Measurements from ENCODE around the gene DET1. TPM values are rescaled to one million over a fixed set of nuclear protein-coding genes. Genes with fewer than 3 reads are reported as not detected.
A peak's percentile ranks its signal among the peaks of the same experiment; 100 is the strongest.
"Not testable (repeated sequence)": the region's sequence is repeated elsewhere in the genome, so short reads cannot be mapped to it uniquely, and the experiment has no call there.

Gene DET1
- polyA plus RNA-seq, 3 donors from 2014 or later = 0.80 to 1.3 TPM; not detected in 1

DNA sequence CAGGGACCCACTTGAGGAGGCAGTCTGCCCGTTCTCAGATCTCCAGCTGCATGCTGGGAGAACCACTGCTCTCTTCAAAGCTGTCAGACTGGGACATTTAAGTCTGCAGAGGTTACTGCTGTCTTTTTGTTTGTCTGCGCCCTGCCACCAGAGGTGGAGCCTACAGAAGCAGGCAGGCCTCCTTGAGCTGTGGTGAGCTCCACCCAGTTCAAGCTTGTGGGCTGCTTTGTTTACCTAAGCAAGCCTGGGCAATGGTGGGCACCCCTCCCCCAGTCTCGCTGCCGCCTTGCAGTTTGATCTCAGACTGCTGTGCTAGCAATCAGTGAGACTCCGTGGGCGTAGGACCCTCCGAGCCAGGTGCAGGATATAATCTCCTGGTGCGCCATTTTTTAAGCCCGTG lies 13.1 kb upstream of the DET1 start:
- not testable (repeated sequence) for H3K9me3 Mint-ChIP-seq; H3K27ac Mint-ChIP-seq; H3K4me1 Mint-ChIP-seq; DNase-seq; H3K27me3 Mint-ChIP-seq (ENCODE audit: low read depth in 3 of 3); H3K4me3 Mint-ChIP-seq; H3K36me3 Mint-ChIP-seq

GRCh38 chr15:88558026-88558425 lies 11.5 kb upstream of the DET1 start:
- H3K36me3 Mint-ChIP-seq; H3K27me3 Mint-ChIP-seq (ENCODE audit: low read depth in 3 of 3); DNase-seq; H3K9me3 Mint-ChIP-seq; H3K27ac Mint-ChIP-seq; H3K4me3 Mint-ChIP-seq; H3K4me1 Mint-ChIP-seq: not testable (repeated sequence)

GRCh38 chr15:88548009-88548408 lies 1.5 kb upstream of the DET1 start:
- H3K36me3 Mint-ChIP-seq; H3K27me3 Mint-ChIP-seq (ENCODE audit: low read depth in 3 of 3); H3K27ac Mint-ChIP-seq; H3K4me3 Mint-ChIP-seq; H3K9me3 Mint-ChIP-seq; DNase-seq: not testable (repeated sequence)
- peaks cover 19 to 20% of the 10 kb centered on the region in 2 donors for H3K4me1 Mint-ChIP-seq

DNA sequence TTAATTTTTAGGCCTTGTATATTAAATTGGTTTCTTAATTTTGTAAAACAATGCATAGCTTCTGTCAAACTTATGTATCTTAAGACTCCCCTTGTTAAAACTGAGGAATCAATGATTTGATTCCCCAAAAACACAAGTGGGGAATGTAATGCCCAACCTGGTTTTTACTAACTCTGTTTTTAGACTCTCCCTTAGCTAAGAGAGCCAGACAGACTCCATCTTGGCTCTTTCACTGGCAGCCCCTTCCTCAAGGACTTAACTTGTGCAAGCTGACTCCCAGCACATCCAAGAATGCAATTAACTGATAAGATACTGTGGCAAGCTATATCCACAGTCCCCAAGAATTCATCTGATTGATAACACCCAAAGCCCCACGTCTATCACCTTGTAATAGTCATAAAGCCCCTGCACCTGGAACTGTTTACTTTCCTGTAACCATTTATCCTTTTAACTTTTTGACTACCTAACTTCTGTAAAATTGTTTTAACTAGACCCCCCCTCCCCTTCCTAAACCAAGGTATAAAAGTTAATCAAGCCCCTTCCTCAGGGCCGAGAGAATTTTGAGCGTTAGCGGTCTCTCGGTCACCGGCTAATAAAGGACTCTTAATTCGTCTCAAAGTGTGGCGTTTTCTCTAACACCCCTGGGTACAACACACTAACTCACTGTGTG lies 768 bp downstream of the DET1 start:
- not testable (repeated sequence) for H3K9me3 Mint-ChIP-seq; DNase-seq; H3K36me3 Mint-ChIP-seq; H3K27me3 Mint-ChIP-seq (ENCODE audit: low read depth in 3 of 3)
- H3K27ac Mint-ChIP-seq = peak overlapping the region in 5 of 6 donors; percentile 86 to 95 (median 92)
- H3K4me1 Mint-ChIP-seq = peaks cover 19 to 20% of the 10 kb centered on the region in 2 donors
- peak overlapping the region; percentile 92 to 95 (median 93) for H3K4me3 Mint-ChIP-seq

- peaks cover 0 to 3% (median 3%) of the 10 kb centered on the region in 3 donors for H3K36me3 Mint-ChIP-seq
- H3K4me3 Mint-ChIP-seq = no peak overlapping the region
- peaks cover 19 to 20% of the 10 kb centered on the region in 2 donors for H3K4me1 Mint-ChIP-seq
- no peaks in the 10 kb centered on the region for H3K9me3 Mint-ChIP-seq
- peaks cover 0 to 2% (median 0%) of the 10 kb centered on the region in 3 donors for H3K27me3 Mint-ChIP-seq (ENCODE audit: low read depth in 3 of 3)
- DNase-seq = no peak
- no peak overlapping the region for H3K27ac Mint-ChIP-seq
These were observed 3.3 kb downstream of the DET1 start for GRCh38 chr15:88543065-88543776.

DNA sequence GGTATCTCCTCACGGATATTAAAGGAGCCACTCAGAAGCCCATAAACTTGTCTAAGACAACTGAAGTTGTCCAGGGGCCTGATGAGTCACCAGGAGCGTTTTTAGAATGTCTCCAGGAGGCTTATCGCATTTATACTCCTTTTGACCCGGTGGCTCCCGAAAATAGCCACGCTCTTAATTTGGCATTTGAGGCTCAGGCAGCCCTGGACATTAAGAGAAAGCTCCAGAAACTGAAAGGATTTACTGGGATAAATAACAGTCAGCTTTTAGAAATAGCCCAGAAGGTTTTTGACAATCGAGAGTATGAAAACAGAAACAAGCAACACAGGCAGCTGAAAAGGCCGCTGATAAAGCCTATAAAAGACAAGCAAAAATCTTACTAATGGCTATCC lies 4.1 kb downstream of the DET1 start:
- no peak for DNase-seq
- Mint-ChIP-seq H3K36me3 (peaks cover 0 to 3% (median 3%) of the 10 kb centered on the region in 3 donors), H3K9me3 (no peaks in the 10 kb centered on the region), H3K27me3 (ENCODE audit: low read depth in 3 of 3) (peaks cover 0 to 2% (median 0%) of the 10 kb centered on the region in 3 donors), H3K4me1 (peaks cover 18 to 20% of the 10 kb centered on the region in 2 donors), H3K27ac (no peak overlapping the region), H3K4me3 (no peak overlapping the region)

DNA sequence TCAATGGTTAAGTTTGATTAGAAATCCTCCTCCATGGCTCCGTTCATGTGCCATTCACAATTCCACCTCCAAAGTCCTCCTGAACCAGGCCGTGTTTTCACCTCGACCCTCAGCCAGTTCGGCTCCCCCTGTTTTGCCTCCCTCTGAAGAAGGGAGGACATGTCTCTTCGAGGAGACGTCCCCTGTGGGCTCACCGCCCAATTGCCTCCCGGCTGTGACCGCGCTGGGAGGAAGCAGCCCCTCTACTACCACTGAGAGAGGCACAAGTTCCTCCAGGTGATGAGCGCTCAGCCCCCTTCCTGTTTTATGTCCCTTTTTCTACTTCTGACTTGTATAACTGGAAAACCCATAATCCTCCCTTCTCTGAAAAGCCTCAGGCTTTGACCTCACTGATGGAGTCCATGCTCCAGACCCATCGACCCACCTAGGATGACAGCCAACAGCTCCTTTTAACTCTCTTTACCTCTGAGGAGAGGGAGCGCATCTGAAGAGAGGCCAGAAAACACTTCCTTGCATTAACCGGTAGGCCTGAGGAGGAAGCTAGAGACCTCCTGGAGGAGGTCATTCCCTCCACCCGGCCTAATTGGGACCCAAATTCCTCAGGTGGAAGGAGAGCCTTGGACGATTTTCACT lies 4.7 kb downstream of the DET1 start:
- H3K4me1 Mint-ChIP-seq = peaks cover 13 to 15% of the 10 kb centered on the region in 2 donors
- H3K27me3 Mint-ChIP-seq (ENCODE audit: low read depth in 3 of 3) = peaks cover 0 to 2% (median 0%) of the 10 kb centered on the region in 3 donors
- H3K9me3 Mint-ChIP-seq = no peaks in the 10 kb centered on the region
- peaks cover 0 to 3% (median 3%) of the 10 kb centered on the region in 3 donors for H3K36me3 Mint-ChIP-seq
- H3K4me3 Mint-ChIP-seq = no peak overlapping the region
- no peak overlapping the region for H3K27ac Mint-ChIP-seq
- no peak for DNase-seq

GRCh38 chr15:88541111-88541510 lies 5.4 kb downstream of the DET1 start:
- not testable (repeated sequence) for H3K36me3 Mint-ChIP-seq; H3K27ac Mint-ChIP-seq; H3K9me3 Mint-ChIP-seq; H3K4me3 Mint-ChIP-seq; H3K4me1 Mint-ChIP-seq; DNase-seq; H3K27me3 Mint-ChIP-seq (ENCODE audit: low read depth in 3 of 3)

DNA sequence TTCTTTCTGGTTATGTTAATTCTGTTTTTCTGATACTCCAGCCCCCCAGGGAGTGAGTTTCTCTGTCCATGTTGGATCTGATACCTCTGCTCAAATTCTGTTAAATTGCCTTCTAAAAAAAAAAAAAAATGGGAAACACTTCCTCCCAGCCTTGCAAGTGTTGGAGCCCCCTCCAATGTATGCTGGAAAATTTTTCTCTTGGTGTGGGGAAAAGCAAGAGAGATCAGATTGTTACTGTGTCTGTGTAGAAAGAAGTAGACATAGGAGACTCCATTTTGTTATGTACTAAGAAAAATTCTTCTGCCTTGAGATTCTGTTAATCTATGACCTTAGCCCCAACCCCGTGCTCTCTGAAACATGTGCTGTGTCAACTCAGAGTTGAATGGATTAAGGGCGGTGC lies 6.1 kb downstream of the DET1 start:
- not testable (repeated sequence) for H3K9me3 Mint-ChIP-seq; DNase-seq; H3K36me3 Mint-ChIP-seq; H3K4me1 Mint-ChIP-seq; H3K27me3 Mint-ChIP-seq (ENCODE audit: low read depth in 3 of 3); H3K4me3 Mint-ChIP-seq; H3K27ac Mint-ChIP-seq

- no peaks in the 10 kb centered on the region for H3K4me1 Mint-ChIP-seq
These were observed 7.0 kb downstream of the DET1 start for GRCh38 chr15:88539441-88539840.

DNA sequence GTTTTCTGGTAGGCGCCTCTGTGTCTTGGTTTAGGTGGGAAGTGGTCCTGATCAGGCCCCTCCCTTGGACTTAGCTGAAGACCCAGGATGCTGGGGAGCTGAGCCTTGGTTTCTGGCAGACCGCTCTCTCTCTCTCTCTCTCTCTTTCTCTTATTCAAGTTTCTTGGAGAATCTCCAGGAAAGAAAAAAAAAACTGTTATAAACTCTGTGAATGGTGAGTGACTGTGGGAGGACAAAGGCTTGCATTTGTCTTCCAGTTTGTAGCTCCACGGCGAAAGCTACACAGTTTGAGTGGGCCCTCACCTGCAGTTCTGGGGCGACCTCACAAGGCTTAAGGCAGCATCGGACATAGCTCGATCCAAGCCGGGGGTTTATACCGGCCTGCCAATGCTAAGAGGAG lies 7.5 kb downstream of the DET1 start:
- H3K4me1 Mint-ChIP-seq = no peaks in the 10 kb centered on the region
- H3K9me3 Mint-ChIP-seq = peaks cover 0 to 4% (median 0%) of the 10 kb centered on the region in 6 donors
- H3K36me3 Mint-ChIP-seq = peaks cover 15 to 19% (median 16%) of the 10 kb centered on the region in 3 donors
- H3K27me3 Mint-ChIP-seq (ENCODE audit: low read depth in 3 of 3) = peaks cover 0 to 2% (median 0%) of the 10 kb centered on the region in 3 donors
- no peak overlapping the region for H3K4me3 Mint-ChIP-seq
- H3K27ac Mint-ChIP-seq = no peak overlapping the region
- DNase-seq = no peak

More at GRCh38 chr15:88539441-88539840, 7.0 kb downstream of the DET1 start:
- Mint-ChIP-seq H3K9me3 (peaks cover 0 to 4% (median 0%) of the 10 kb centered on the region in 6 donors), H3K27me3 (ENCODE audit: low read depth in 3 of 3) (peaks cover 0 to 2% (median 0%) of the 10 kb centered on the region in 3 donors), H3K4me3 (no peak overlapping the region), H3K36me3 (peaks cover 11 to 19% (median 12%) of the 10 kb centered on the region in 3 donors), H3K27ac (no peak overlapping the region)
- no peak for DNase-seq

GRCh38 chr15:88537591-88538317 lies 8.7 kb downstream of the DET1 start:
- no peak overlapping the region for H3K4me3 Mint-ChIP-seq
- H3K4me1 Mint-ChIP-seq = no peaks in the 10 kb centered on the region
- H3K27me3 Mint-ChIP-seq (ENCODE audit: low read depth in 3 of 3) = peaks cover 0 to 2% (median 0%) of the 10 kb centered on the region in 3 donors
- no peak overlapping the region for H3K27ac Mint-ChIP-seq
- peaks cover 20 to 26% (median 21%) of the 10 kb centered on the region in 3 donors for H3K36me3 Mint-ChIP-seq
- no peak for DNase-seq
- H3K9me3 Mint-ChIP-seq = peaks cover 0 to 4% (median 0%) of the 10 kb centered on the region in 6 donors

GRCh38 chr15:88535607-88536313 lies 10.7 kb downstream of the DET1 start:
- H3K36me3 Mint-ChIP-seq = peaks cover 24 to 38% (median 29%) of the 10 kb centered on the region in 3 donors
- H3K9me3 Mint-ChIP-seq = peaks cover 0 to 4% (median 0%) of the 10 kb centered on the region in 6 donors
- no peaks in the 10 kb centered on the region for H3K4me1 Mint-ChIP-seq
- no peak for DNase-seq
- no peak overlapping the region for H3K27ac Mint-ChIP-seq
- no peaks in the 10 kb centered on the region for H3K27me3 Mint-ChIP-seq (ENCODE audit: low read depth in 3 of 3)
- H3K4me3 Mint-ChIP-seq = no peak overlapping the region
